Progenitor cell of endocrine pancreas (in vitro differentiated cells): ENCODE data around the gene SERPINA1. TPM values are rescaled to one million over a fixed set of nuclear protein-coding genes. Genes with fewer than 3 reads are reported as not detected.
A peak's percentile ranks its signal among the peaks of the same experiment; 100 is the strongest.
"Not testable (repeated sequence)": the region's sequence is repeated elsewhere in the genome, so short reads cannot be mapped to it uniquely, and the experiment has no call there.

Source experiments
- DNase-seq: peaks from one replicate; pipeline ENCODE4 v3.0.0; 2021; ENCODE audit warnings: low spot score; ENCODE audit not compliant: unreplicated experiment
- H3K27ac Mint-ChIP-seq: 2 replicates; pipeline ENCODE4 v1.8.0; 2021; ENCODE audit warnings: mild to moderate bottlenecking, moderate library complexity, mixed read lengths
- H3K27me3 Mint-ChIP-seq: 2 replicates; pipeline ENCODE4 v1.8.0; 2021; ENCODE audit warnings: mixed read lengths
- H3K36me3 Mint-ChIP-seq: 2 replicates; pipeline ENCODE4 v1.8.0; 2022; ENCODE audit warnings: mixed read lengths; ENCODE audit not compliant: insufficient read depth
- H3K4me1 Mint-ChIP-seq: 2 replicates; pipeline ENCODE4 v1.8.0; 2021; ENCODE audit warnings: low read depth, mixed read lengths
- H3K4me3 Mint-ChIP-seq: 2 replicates; pipeline ENCODE4 v1.8.0; 2021; ENCODE audit warnings: low read depth, mild to moderate bottlenecking, moderate library complexity, mixed read lengths
- H3K9me3 Mint-ChIP-seq: 2 replicates; pipeline ENCODE4 v1.8.0; 2021; ENCODE audit warnings: low read depth, mixed read lengths
- CTCF ChIP-seq: fragments of 200-600 bp; sonication (generic); IDR thresholded peaks from one replicate; pipeline ENCODE4 v1.5.0; 2021; ENCODE audit warnings: antibody characterized with exemption, mild to moderate bottlenecking; ENCODE audit not compliant: unreplicated experiment
- total RNA-seq: library from RNA; stranded (reverse); gene quantifications from 2 replicates; pipeline ENCODE4 v1.2.1, GENCODE V29; 2021

The SERPINA1 gene
- total RNA-seq, 1 donor from 2014 or later = 411 TPM

- no peaks in the 10 kb centered on the region for H3K36me3 Mint-ChIP-seq
- H3K27ac Mint-ChIP-seq = no peak overlapping the region
- peak; percentile 58 for DNase-seq
- peak; percentile 79 for TF ChIP-seq CTCF
- no peak overlapping the region for H3K4me3 Mint-ChIP-seq
- H3K4me1 Mint-ChIP-seq = peaks cover 28% of the 10 kb centered on the region
- H3K9me3 Mint-ChIP-seq = peaks cover 7% of the 10 kb centered on the region
- H3K27me3 Mint-ChIP-seq = peaks cover 3% of the 10 kb centered on the region
Observed at GRCh38 chr14:94423453-94424056, 35.2 kb upstream of the SERPINA1 start.

GRCh38 chr14:94421316-94421715, 32.9 kb upstream of the SERPINA1 start:
- Mint-ChIP-seq H3K27me3 (peaks cover 3% of the 10 kb centered on the region), H3K9me3 (peaks cover 8% of the 10 kb centered on the region), H3K4me1 (peaks cover 15% of the 10 kb centered on the region), H3K27ac (no peak overlapping the region), H3K36me3 (no peaks in the 10 kb centered on the region), H3K4me3 (no peak overlapping the region)
- no peak for TF ChIP-seq CTCF
- no peak for DNase-seq

- H3K36me3 Mint-ChIP-seq = not testable (repeated sequence)
Observed at GRCh38 chr14:94417497-94418205, 29.2 kb upstream of the SERPINA1 start.

GRCh38 chr14:94412671-94413638, 24.6 kb upstream of the SERPINA1 start:
- TF ChIP-seq CTCF = peak; percentile 58
- DNase-seq = no peak
- H3K27ac Mint-ChIP-seq = peak overlapping the region; percentile 12

More at GRCh38 chr14:94417497-94418205, 29.2 kb upstream of the SERPINA1 start:
- H3K27ac Mint-ChIP-seq, H3K27me3 Mint-ChIP-seq, DNase-seq, H3K4me3 Mint-ChIP-seq, H3K4me1 Mint-ChIP-seq: not testable (repeated sequence)
- peaks cover 12% of the 10 kb centered on the region for H3K9me3 Mint-ChIP-seq

GRCh38 chr14:94411638-94412037, 23.2 kb upstream of the SERPINA1 start:
- Mint-ChIP-seq H3K27me3 (no peaks in the 10 kb centered on the region), H3K9me3 (peaks cover 19% of the 10 kb centered on the region), H3K27ac (no peak overlapping the region), H3K4me1 (peaks cover 10% of the 10 kb centered on the region), H3K36me3 (peaks cover 6% of the 10 kb centered on the region), H3K4me3 (no peak overlapping the region)
- TF ChIP-seq CTCF = no peak
- DNase-seq = no peak

More at GRCh38 chr14:94412671-94413638, 24.6 kb upstream of the SERPINA1 start:
- Mint-ChIP-seq H3K4me3 (no peak overlapping the region), H3K27me3 (no peaks in the 10 kb centered on the region), H3K9me3 (peaks cover 15% of the 10 kb centered on the region), H3K4me1 (peaks cover 10% of the 10 kb centered on the region), H3K36me3 (peaks cover 5% of the 10 kb centered on the region)

GRCh38 chr14:94409430-94409829, 21.0 kb upstream of the SERPINA1 start:
- H3K27ac Mint-ChIP-seq, H3K4me1 Mint-ChIP-seq, H3K36me3 Mint-ChIP-seq, H3K4me3 Mint-ChIP-seq, DNase-seq, H3K27me3 Mint-ChIP-seq: not testable (repeated sequence)
- peaks cover 17% of the 10 kb centered on the region for H3K9me3 Mint-ChIP-seq
